SJSA1 (cell line): ENCODE data around the gene ADGRG6. TPM values are rescaled to one million over a fixed set of nuclear protein-coding genes. Genes with fewer than 3 reads are reported as not detected.

Experiments
- DNase-seq, 2 experiments: peaks; one replicate each; pipeline ENCODE4 v3.0.0-alpha.2; 2015 to 2020; ENCODE audit warnings: low spot score in 2 of 2, low read depth in 1 of 2
- H3K27ac ChIP-seq: fragments of 250-450 bp; sonication (Bioruptor Pico); 2 replicates; pipeline ENCODE4 v1.5.1; 2020; ENCODE audit warnings: mild to moderate bottlenecking, moderate library complexity
- H3K27me3 ChIP-seq: fragments of 250-450 bp; sonication (Bioruptor Pico); replicated peaks from 2 replicates; pipeline ENCODE4 v1.5.1; 2020; ENCODE audit warnings: mild to moderate bottlenecking, moderate library complexity
- H3K36me3 ChIP-seq: fragments of 250-450 bp; sonication (Bioruptor Pico); 2 replicates; pipeline ENCODE4 v1.5.1; 2020; ENCODE audit warnings: mild to moderate bottlenecking
- H3K4me1 ChIP-seq: fragments of 250-450 bp; sonication (Bioruptor Pico); replicated peaks from 2 replicates; pipeline ENCODE4 v1.6.1; 2021; ENCODE audit warnings: mild to moderate bottlenecking
- H3K4me3 ChIP-seq: fragments of 250-450 bp; sonication (Bioruptor Pico); 2 replicates; pipeline ENCODE4 v1.5.1; 2020; ENCODE audit warnings: mild to moderate bottlenecking
- H3K9me3 ChIP-seq: fragments of 250-450 bp; sonication (Bioruptor Pico); replicated peaks from 2 replicates; pipeline ENCODE4 v1.5.1; 2020; ENCODE audit warnings: mild to moderate bottlenecking
- total RNA-seq: library from RNA; depleted of rRNA; stranded (reverse); fragments of >200 nt; shearing (Covaris generic); gene quantifications from 2 replicates; pipeline ENCODE4 v1.2.3, GENCODE V29; 2014

The ADGRG6 gene
- total RNA-seq, 1 experiment from 2014 or later, result 4.5 TPM

DNA sequence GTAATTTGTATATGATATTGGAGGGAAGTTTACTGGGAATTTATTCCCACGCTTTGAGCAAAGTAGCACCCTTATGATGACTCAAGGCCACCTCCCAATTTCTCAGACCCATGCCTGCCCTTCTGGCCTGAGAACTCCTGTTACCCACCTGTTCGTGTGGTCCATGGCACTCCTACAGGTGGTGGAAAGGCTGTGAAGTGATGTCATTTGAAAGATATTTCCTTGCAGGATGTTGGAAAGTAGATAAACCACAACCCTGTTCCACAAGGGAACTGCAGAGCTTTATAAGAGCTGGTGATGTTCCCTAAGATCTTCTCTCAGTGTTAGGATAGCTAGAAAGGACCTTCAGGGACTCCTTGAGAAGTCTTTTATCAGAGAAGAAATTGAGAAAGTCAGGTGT lies 70.5 kb downstream of the ADGRG6 start:
- no peak for DNase-seq
- no peaks in the 10 kb centered on the region for H3K27me3 ChIP-seq

DNA sequence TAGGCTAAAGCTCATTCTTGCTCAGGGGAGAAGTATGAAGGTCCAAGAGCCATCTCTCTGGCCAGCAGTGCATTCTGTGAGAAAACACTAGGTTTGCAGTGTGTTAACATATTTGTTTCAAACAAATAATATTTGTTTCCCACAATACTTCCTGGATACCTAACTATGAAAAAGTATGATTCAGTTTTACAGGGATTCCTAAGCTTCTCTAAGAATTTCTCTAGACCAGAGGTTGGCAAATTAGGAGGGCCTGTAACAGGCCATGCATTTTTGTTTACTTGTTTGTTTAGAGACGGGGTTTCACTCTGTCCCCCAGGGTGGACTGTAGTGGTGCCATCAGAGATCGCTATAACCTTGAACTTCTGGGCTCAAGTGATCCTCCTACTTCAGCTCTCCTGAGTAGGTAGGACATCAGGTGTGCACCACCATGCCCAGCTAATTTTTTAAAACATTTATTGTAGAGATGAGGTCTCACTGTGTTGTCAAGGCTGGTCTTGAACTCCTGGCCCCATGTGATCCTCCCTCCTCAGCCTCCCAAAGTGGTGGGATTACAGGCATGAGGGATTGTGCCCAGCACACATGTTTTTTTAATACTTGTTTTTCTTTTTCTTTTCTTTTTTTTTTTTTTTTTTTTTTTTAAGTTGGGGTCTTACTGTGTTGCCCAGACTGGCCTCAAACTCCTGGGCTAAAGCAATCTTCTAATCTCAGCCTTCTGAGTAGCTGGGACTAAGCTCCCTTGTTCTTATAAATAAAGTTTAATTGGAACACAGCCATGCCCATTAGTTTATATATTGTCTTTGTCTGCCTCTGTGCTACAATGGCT lies 71.7 kb downstream of the ADGRG6 start:
- peaks cover 62% of the 10 kb centered on the region for H3K4me1 ChIP-seq
- H3K36me3 ChIP-seq, result no peaks in the 10 kb centered on the region; the same call in 1 of the 2 replicates
- peak overlapping the region; percentile 95 for H3K27ac ChIP-seq
- no peak for DNase-seq
- no peak overlapping the region for H3K4me3 ChIP-seq
- H3K27me3 ChIP-seq, result no peaks in the 10 kb centered on the region
- H3K9me3 ChIP-seq, result no peaks in the 10 kb centered on the region

More for the DNA sequence above, 70.5 kb downstream of the ADGRG6 start:
- Histone ChIP-seq H3K4me3 (no peak overlapping the region), H3K36me3 (no peaks in the 10 kb centered on the region; the same call in 1 of the 2 replicates), H3K9me3 (no peaks in the 10 kb centered on the region), H3K27ac (peak overlapping the region; percentile 39; the same call in 1 of the 2 replicates), H3K4me1 (peaks cover 50% of the 10 kb centered on the region)

DNA sequence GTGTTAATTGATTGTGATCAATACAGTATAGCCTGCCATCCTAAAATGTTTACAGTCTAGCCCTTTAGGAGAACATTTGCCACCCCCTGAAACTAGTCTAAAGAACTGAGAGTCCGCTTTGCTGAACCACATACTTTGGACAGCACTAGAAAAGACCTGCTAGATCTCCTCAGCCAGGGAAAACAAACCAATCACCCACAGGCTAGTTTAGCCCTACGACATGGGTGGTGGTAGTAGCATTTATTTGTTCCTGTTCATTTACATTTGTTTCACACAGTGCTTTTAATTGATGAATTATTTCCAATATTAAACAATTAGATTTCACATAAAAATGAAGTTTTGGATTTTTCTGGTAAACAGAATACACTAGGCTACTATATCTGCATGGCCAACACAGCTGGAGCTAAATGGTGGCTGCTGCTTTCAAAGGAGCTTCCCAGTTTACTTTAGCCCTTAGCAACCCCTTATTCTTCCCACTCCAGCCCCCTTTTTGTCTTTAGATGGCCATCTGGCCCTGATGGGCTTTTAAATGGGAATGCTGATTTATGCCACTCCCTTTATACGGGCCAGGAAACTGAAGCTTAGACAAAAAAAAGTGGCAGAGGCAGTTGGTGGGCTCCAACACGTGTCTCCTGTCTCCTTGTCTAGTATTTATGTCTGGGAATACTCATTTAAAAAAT lies 72.4 kb downstream of the ADGRG6 start:
- no peaks in the 10 kb centered on the region for H3K9me3 ChIP-seq
- no peaks in the 10 kb centered on the region for H3K27me3 ChIP-seq
- H3K27ac ChIP-seq, result peak overlapping the region; percentile 95
- DNase-seq, result no peak
- H3K4me3 ChIP-seq, result no peak overlapping the region
- no peaks in the 10 kb centered on the region; the same call in 1 of the 2 replicates for H3K36me3 ChIP-seq
- peaks cover 63% of the 10 kb centered on the region for H3K4me1 ChIP-seq

DNA sequence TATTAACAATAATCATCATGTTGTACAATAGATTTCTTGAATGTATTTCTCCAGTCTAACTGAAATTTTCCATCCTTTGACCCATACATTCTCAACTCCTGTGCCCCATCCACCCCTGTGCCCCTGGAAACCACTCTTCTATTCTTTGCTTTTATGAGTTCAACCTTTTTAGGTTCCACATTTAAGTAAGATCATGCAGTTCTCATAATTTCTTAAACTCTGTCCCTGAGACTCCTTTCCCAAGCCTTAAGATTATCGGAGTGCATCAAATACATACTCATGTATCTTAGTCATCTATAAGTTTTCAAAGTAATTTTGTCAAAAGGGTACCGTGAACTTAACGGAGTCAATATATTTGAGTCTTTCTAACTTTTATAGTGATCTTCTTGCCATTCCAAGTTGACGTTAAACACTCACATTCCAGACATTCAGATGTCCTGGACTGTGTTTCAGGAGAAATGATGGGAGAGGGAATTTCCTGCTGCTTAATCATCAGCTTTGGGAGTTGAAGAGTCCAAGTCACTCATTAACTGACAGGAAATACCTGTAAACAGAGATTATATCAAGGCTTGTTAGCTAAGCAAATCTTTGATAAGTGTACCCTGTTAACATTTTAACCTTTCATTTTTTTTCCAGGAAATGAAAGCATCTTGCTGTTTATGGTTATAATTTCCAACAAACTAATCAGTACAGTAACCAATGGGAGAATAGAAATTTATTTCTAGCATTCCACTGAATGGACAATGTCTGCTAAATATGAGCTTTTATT lies 73.3 kb downstream of the ADGRG6 start:
- no peaks in the 10 kb centered on the region; the same call in 1 of the 2 replicates for H3K36me3 ChIP-seq
- no peak overlapping the region for H3K4me3 ChIP-seq
- no peaks in the 10 kb centered on the region for H3K9me3 ChIP-seq
- peaks cover 63% of the 10 kb centered on the region for H3K4me1 ChIP-seq
- H3K27me3 ChIP-seq, result no peaks in the 10 kb centered on the region
- DNase-seq, result peak; percentile 60 to 89
- peak overlapping the region; percentile 95 for H3K27ac ChIP-seq

DNA sequence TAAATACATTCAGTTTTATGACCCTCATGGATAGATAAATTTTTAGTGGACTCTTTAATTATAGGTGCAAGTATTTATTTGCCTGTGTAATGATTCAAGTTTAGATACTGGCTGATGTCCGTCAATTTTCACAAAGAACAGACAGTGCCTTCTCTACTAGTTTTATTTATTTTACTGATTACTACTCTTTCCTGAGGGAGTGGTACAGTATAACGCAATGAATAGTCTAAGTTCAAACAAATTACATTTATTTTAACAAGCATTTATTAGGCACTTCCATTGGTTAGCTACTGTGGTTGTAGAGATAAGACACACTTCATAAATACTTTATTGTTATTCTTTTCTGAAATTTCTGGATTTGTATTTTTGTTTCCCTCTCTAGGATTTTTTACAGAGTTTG lies 74.3 kb downstream of the ADGRG6 start:
- Histone ChIP-seq H3K4me3 (no peak overlapping the region), H3K27me3 (no peaks in the 10 kb centered on the region), H3K27ac (peak overlapping the region; percentile 95), H3K36me3 (no peaks in the 10 kb centered on the region; the same call in 1 of the 2 replicates), H3K4me1 (peaks cover 63% of the 10 kb centered on the region), H3K9me3 (no peaks in the 10 kb centered on the region)
- DNase-seq, result no peak

DNA sequence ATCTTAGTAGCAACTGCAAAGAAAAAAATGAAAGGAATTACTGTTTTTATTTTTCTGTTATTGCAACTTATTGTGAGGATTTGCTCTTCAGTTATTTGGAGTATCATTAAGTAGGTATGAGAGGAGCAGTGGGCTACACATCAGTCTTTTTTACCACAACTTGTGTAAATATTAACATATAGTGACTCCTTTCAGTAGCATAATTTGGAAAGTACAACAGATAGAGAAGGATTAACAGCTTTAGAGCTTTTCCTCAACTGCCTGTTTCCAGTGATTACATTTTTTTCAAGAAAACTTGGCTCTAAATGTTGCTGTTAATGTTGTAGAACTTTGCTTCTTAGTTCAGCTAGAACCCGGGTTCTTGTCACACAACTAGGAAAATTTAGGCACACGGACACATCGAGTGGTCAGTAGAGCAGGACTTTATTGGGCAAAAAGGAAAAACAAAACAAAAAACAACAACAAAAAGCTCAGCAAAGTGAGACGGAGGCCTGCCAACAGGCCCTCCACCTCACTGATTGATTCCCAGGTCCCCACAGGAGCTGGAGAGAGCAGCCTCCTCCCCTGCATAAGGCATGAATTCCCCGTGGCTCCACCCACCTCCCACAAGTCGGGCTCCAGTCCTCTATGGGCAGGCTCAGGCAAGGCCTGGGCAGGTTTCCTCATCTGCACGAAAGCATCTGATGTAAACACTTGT lies 75.1 kb downstream of the ADGRG6 start:
- H3K27me3 ChIP-seq, result no peaks in the 10 kb centered on the region
- no peaks in the 10 kb centered on the region; the same call in 1 of the 2 replicates for H3K36me3 ChIP-seq
- peaks cover 68% of the 10 kb centered on the region for H3K4me1 ChIP-seq
- peak overlapping the region; percentile 22; the same call in 1 of the 2 replicates for H3K27ac ChIP-seq
- H3K9me3 ChIP-seq, result no peaks in the 10 kb centered on the region
- H3K4me3 ChIP-seq, result no peak overlapping the region
- DNase-seq, result no peak

DNA sequence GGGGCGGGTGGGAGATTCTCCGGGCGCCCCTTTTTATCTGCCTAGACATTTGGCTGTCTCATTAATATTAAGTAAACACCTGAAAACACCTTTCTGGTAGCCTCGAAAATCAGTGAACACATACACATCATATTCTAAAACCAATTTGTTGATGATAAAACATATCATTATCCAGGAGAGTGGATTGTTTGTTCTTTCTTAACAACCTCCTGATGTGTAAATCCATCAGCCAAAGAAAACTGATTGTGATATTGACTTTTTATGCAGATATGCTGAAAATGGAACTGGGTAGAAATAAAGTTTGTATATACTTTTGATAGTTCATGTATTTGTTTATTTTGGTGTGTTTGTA lies 75.7 kb downstream of the ADGRG6 start:
- DNase-seq, result no peak
- Histone ChIP-seq H3K27ac (no peak overlapping the region), H3K9me3 (no peaks in the 10 kb centered on the region), H3K4me3 (no peak overlapping the region), H3K36me3 (no peaks in the 10 kb centered on the region; the same call in 1 of the 2 replicates), H3K27me3 (no peaks in the 10 kb centered on the region), H3K4me1 (peaks cover 64% of the 10 kb centered on the region)

DNA sequence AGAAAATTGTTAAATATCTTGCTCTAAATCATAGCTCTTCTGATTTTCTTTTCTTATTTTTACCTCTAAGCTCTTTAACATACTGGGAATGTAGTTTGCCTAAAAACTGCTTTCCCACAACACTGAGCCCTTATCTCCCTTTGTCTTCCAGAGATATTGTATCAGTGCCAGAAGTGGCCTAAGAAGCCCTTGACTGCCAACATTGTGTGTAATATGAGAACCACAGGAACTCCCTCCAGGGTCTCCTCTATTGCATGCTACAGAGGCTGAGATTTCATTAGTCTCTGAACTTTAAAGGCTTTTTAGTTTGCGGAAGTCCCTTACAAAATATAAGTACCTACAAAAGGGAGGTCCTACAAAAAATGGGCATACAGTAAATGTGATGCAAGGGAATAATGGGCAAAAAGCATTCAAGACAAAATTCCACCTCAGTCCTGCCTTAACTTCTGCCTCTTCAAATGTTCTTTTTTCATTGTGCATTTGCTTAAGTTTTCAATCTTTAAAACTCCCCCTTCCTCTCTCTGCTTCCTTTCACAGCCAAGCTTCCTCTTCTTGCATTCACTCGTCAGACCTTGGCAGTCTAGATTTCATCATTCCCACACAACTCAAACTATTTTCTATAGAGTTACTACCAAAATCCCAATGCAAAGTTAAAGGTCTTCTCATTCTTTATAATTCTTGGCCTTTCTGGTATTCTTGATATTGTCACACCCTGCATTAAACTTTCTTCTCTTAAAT lies 76.5 kb downstream of the ADGRG6 start:
- Histone ChIP-seq H3K4me3 (no peak overlapping the region), H3K27ac (no peak overlapping the region), H3K27me3 (no peaks in the 10 kb centered on the region), H3K36me3 (no peaks in the 10 kb centered on the region; the same call in 1 of the 2 replicates), H3K9me3 (no peaks in the 10 kb centered on the region), H3K4me1 (peaks cover 55% of the 10 kb centered on the region)
- peak in 1 of 2 experiments; percentile 50 for DNase-seq

DNA sequence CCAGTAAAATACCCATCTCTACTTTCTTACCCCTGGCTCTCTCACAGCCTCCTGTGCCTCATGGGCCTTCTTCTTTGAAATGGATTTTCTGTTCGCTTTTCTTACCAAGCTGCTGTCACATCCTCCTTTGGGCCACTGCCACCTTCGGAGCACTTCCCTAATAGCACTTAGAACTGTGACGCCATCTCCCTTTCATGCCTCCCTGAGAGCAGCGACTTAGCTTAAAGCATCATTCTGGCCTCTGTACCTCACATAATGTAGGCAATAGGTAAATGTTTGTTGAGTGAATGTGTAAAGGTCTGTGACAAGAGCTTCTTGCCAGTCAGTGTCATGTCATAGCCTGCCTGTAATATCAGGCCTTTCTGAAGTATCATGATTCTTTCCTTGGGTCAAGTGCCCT lies 78.8 kb downstream of the ADGRG6 start:
- Histone ChIP-seq H3K36me3 (no peaks in the 10 kb centered on the region), H3K27ac (no peak overlapping the region), H3K9me3 (no peaks in the 10 kb centered on the region), H3K27me3 (no peaks in the 10 kb centered on the region), H3K4me1 (peaks cover 45% of the 10 kb centered on the region), H3K4me3 (no peak overlapping the region)
- DNase-seq, result no peak

DNA sequence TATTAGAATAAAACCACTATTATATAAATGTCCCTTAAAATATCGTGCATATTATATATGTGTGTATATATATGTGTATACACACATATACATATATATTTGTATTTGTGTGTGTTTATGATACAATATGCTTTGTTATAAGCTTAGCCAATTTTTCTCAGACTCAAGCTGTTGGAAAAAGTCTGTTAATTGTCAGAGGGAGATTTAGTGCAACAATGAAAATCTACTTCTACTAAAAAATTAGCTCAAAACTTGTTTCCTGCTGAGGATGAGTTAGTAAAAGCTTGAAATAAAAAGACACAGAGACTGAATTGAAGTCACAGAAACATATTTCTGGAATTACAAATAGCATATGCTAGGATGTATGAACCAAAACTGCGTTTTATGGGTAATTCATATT lies 79.4 kb downstream of the ADGRG6 start:
- Histone ChIP-seq H3K4me1 (peaks cover 39% of the 10 kb centered on the region), H3K27ac (no peak overlapping the region), H3K9me3 (no peaks in the 10 kb centered on the region), H3K36me3 (no peaks in the 10 kb centered on the region), H3K4me3 (no peak overlapping the region), H3K27me3 (no peaks in the 10 kb centered on the region)
- no peak for DNase-seq

DNA sequence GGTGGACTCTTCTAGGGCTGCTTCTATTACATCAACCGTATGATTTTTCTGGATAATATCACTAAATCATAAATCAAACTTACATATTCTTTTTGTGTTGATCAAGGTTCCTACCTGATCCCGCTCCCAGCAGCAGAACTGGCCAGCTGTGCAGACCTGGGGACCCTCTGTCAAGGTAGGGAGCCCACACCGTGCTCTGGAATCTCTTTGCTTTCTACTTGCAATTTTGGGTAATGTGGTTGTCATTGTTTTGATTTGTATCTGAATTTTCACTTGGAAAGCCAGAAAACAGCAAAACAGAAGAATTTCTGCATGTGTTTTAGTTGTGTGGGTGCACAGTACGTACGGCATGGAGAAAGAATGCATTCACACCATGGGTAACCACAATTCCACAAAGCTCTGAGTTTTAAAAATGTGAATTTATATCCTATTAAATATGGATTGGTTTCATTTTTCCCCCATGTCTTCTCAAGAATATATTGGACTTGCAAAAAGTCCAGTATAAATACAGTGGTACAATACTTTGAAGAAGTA lies 80.1 kb downstream of the ADGRG6 start:
- no peak for DNase-seq
- Histone ChIP-seq H3K27me3 (no peaks in the 10 kb centered on the region), H3K4me3 (no peak overlapping the region), H3K27ac (no peak overlapping the region), H3K36me3 (no peaks in the 10 kb centered on the region), H3K9me3 (no peaks in the 10 kb centered on the region), H3K4me1 (peaks cover 32% of the 10 kb centered on the region)

DNA sequence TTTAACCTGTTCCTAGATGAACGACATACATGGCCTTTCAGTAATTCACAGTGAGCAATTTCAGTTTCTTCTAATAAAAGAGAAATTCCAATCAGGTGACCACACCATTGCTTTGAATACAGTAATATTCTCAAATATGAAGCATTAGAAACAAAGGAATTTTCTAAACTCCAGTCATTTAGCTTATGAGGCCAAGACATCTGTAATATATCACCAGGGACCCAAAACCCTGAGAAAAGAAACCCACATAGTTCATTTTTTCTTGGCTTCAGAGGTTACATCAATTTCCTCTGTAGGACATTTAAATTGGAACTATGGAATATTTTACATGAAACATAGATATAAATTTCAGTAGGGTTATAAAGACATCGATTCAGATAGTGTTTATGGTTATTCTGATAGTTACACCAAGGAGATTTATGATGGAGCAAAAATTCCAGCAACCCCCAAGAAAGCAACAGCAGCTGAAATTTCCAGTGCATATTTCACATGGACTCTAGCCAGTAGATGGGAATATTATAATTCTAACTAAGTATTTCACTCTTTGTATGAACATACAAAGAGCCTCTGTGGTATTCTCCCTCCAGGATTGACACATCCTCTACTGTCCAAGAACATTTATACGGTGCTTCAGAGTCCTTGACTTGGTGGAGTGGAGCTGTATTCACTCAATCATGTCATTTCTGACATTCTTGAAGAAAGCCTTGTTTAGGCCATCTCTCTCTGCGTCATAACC lies 82.9 kb downstream of the ADGRG6 start:
- H3K27ac ChIP-seq, result peak overlapping the region; percentile 16; the same call in 1 of the 2 replicates
- H3K36me3 ChIP-seq, result no peaks in the 10 kb centered on the region
- H3K4me3 ChIP-seq, result no peak overlapping the region
- no peaks in the 10 kb centered on the region for H3K27me3 ChIP-seq
- no peaks in the 10 kb centered on the region for H3K9me3 ChIP-seq
- peaks cover 19% of the 10 kb centered on the region for H3K4me1 ChIP-seq
- DNase-seq, result no peak
